Effector CD4-positive, alpha-beta T cell (primary cell): ENCODE measurements around the gene PSPN.
A peak's percentile ranks its signal among the peaks of the same experiment; 100 is the strongest.

Experiments used
- DNase-seq: peaks from one replicate; pipeline ENCODE4 v3.0.0-alpha.2; 2020
- total RNA-seq: gene quantifications from one replicate; lab custom pipeline; 2026; lab: John Stamatoyannopoulos, UW

Gene PSPN
- 2.6 reads per million, percentile 8 among the genes with 10 or more reads in this experiment for total RNA-seq

GRCh38 chr19:6375411-6376010 lies at the start of gene PSPN:
Gene PSPN (minus strand): TSS chr19:6375933. CDS start chr19:6375849, 84 bp downstream.
- DNase-seq: no peak

- DNase-seq: peak; percentile 99
These were observed 49.4 kb upstream of the PSPN start for GRCh38 chr19:6424939-6425731.

GRCh38 chr19:6424195-6424938 lies 48.6 kb upstream of the PSPN start, which contains the start of gene KHSRP:
Gene KHSRP (minus strand): TSS chr19:6424811. CDS start chr19:6424701, 110 bp downstream.
- no peak for DNase-seq

- DNase-seq: no peak
These were observed 47.9 kb upstream of the PSPN start for GRCh38 chr19:6423499-6424194.

- DNase-seq: no peak
These were observed 45.6 kb upstream of the PSPN start for GRCh38 chr19:6421075-6422014.

GRCh38 chr19:6418562-6418932 lies 42.8 kb upstream of the PSPN start:
- no peak for DNase-seq

- no peak for DNase-seq
These were observed 42.2 kb upstream of the PSPN start for GRCh38 chr19:6417713-6418561.

GRCh38 chr19:6416658-6417405 lies 41.1 kb upstream of the PSPN start:
- DNase-seq: no peak

GRCh38 chr19:6415591-6416190 lies 40.0 kb upstream of the PSPN start:
- DNase-seq: no peak

- DNase-seq: no peak
These were observed 39.3 kb upstream of the PSPN start for GRCh38 chr19:6414793-6415590.

- no peak for DNase-seq
These were observed 38.2 kb upstream of the PSPN start for GRCh38 chr19:6413721-6414643.

- DNase-seq: no peak
These were observed 37.6 kb upstream of the PSPN start for GRCh38 chr19:6413291-6413690.

- peak; percentile 38 for DNase-seq
These were observed 36.8 kb upstream of the PSPN start for GRCh38 chr19:6412447-6413091.

GRCh38 chr19:6412061-6412446 lies 36.3 kb upstream of the PSPN start:
- no peak for DNase-seq

- DNase-seq: no peak
These were observed 33.6 kb upstream of the PSPN start for GRCh38 chr19:6409346-6409745.

- no peak for DNase-seq
These were observed 30.7 kb upstream of the PSPN start for GRCh38 chr19:6406401-6406800.
